ENCODE measurements around the gene FREM3. TPM values are rescaled to one million over a fixed set of nuclear protein-coding genes. Genes with fewer than 3 reads are reported as not detected.

Gene FREM3
- total RNA-seq = not detected in 2 replicates

DNA sequence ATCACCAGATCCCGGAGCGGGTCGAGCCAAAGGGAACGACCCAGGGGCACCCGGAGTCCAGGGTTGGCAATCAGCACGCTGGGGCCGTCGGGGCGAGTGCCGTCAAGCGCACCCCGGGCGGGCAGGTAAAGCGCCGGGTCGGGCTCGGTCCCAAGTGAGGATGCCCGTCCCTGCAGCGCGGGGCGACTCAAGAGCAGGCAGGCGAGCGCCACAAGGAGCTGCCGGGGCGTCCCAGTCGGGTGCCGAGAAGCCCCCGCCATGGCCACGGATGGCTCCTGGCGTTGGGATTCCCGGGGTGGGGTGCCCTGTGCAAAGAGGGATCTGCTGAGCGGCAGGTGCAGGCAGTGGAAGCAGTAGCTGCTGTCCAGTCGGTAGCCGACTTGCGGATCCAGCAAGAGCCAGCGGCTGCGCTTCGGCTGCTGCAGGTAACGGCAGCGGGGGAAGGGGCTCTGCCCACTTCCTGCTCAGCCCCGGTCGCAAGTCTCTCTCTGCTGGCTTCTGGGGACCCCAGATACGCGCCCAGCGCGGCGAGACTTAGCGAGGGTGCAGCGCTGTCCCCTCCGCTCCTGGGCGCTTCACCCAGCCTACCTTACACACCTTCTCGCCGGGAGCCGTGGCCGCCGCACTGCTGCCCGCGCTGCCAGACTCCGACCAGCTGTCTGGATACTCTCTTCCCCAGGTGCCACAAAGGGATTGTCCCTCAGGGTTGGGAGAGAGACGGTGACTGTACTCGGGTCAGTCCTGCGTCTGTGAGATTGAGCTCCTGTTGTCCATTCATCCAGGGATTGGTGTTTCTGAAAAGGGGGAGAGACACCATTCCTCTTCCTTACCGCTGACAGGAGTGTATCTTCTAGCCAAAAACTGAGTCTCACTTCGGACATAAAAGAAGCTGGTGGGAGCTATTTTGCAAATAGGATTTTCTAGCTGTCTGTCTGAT is at the start of gene FREM3:
TSS of gene FREM3 (minus strand) at position 260 of the 937 bp plus-strand sequence. CDS start at position 260, 0 bp downstream.

Other genes with a start within 250 kb of the FREM3 start
- gene SMARCA5, start 187.0 kb downstream of the FREM3 start, total RNA-seq = 26.6 and 26.9 TPM in 2 replicates
- gene GYPE, start 204.9 kb upstream of the FREM3 start, total RNA-seq = 0.50 and 1.2 TPM in 2 replicates